HG03045 (cell line): Measurements from ENCODE around the gene CCDC186.

Experiments used
- ATAC-seq: cut with Tn5 transposase; IDR thresholded peaks from one replicate; pipeline ENCODE4 v1.9.1; 2021; ENCODE audit warnings: mild to moderate bottlenecking, moderate library complexity; ENCODE audit not compliant: unreplicated experiment

CCDC186 gene

DNA sequence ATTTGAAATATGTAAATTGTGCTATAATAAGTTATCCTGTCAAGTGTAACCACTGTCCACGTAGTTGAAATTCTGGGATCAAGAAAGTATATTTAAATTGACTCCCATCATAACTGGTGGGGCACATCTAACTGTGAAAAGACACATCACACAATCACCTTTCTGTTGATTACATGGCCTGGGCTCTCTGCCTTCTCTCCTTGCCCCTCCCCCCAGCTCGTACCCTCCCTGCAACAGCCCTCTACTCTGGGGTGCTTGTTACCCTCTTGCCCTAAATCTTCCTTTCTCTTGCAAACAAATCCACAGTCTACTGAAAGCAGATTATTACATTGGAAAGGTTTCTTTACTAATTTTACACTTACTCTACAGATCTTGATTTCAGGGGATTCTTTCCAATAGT is 56.3 kb downstream of the CCDC186 start:
- no peak for ATAC-seq

GRCh38 chr10:114115661-114116445 is 58.1 kb downstream of the CCDC186 start:
- ATAC-seq = no peak

- no peak for ATAC-seq
These were observed 63.6 kb downstream of the CCDC186 start for GRCh38 chr10:114110174-114110972.

GRCh38 chr10:114103284-114103683 is 70.7 kb downstream of the CCDC186 start:
- ATAC-seq = no peak

GRCh38 chr10:114102256-114102655 is 71.7 kb downstream of the CCDC186 start:
- no peak for ATAC-seq

GRCh38 chr10:114100848-114101741 is 72.9 kb downstream of the CCDC186 start:
- ATAC-seq = no peak

DNA sequence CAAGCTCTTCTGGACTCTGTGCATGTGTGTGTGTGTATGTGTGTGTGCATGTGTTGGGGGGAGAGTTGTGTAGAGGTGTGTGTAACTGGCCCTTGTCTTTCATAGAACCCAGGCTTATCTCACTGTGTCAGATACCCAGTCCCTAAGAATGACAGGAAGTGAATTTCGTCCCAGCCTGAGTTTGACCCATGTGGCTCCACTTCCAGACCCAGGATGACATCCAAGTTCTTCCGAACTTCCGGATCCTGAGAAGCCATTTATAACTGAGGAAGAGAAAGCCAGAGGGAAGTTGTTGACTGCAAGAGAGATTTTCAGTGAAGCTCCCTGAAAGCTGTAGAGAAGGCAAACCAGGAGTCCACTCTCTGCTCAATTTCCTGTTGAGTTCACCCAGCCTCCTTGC is 77.1 kb downstream of the CCDC186 start:
- ATAC-seq = no peak

DNA sequence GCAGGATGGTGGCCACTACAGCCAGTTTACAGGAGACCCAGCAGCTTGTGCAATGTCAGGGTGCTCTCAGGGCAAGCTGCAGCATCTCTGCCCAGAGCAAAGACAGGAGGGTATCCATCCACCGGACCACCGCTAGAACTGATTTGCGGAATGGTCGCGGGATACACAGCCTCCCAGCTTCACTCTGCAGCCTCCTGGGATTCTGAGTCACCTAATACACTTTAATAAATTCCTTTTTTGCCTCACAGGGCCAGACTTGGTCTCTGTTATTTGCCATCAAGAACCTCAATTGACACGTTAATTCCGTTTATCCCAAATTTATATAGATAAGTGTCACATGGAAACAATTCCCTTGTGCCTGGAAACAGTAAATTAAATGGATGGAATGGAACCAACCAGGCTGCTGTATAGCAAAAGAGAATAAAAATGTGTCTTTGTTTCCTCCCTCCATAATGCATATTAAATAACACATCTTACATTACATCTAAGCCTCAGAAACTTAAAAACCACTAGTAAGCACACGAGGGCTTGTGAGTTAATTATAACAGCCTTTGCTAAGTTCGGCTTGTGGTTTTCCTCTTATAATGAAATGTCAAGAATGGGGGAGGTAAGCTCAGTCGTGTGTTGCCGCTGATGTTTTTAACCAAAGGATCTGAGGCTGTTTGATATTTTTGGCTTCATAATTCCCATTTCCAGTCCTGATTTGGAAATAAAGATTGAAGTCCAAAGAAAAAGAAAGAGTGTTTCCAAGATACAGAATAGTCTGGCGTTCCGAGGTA is 78.3 kb downstream of the CCDC186 start:
- no peak for ATAC-seq

- peak; percentile 55 for ATAC-seq
These were observed 79.2 kb downstream of the CCDC186 start for GRCh38 chr10:114094795-114095194.

- no peak for ATAC-seq
These were observed 86.3 kb downstream of the CCDC186 start for GRCh38 chr10:114087655-114088054.

- ATAC-seq = no peak
These were observed 86.7 kb downstream of the CCDC186 start for GRCh38 chr10:114087255-114087654.

GRCh38 chr10:114084215-114084614 is 89.8 kb downstream of the CCDC186 start:
- no peak for ATAC-seq

DNA sequence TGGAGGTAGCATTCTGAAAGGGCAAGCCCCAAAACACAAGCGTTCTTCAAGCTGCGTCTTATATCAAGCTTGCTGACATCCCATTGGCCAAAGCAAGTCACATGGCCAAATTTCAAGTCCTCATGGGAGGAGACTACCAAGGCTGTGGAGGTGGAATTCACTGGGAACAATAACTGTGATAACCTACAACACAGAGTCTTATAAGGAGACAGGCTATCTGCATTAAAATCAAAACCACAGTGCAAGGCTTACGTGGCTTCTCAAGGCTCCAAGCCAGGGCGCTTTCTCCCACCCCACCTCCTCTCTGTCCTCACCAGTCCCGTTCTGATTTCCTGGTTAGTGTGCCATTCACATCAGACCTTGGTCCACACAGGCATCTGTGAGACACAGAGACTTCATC is 91.0 kb downstream of the CCDC186 start:
- ATAC-seq = no peak

DNA sequence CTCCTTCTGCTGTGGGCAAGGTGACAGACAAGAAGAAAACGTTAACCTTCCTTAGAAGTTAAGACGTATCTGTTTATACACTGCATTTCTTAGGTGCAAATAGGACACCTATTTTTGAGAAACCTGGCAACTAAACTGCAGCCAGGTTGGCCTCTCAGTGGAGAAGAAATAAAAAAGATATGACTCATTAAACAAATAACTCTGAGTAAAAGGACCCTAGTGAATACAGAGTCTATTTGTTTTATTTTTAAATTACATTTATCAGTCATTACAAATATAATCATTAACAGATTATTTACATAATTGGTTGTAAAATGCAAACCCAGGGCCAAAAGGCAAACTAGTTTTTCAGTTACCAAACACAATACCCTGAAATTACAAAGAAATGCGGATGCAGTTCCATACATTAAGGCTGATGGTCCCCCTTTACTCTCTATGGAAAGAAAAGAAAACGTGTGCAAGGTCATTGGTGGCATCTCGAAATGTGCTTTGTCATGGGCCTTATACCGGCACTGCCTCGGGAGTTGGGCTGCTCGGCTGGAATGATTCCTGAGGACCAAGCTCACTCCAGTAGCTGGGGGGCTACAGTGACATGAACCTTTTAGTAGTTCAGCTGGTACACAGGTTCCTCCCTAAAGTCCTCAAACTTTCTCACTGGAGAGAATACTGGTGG is 92.0 kb downstream of the CCDC186 start:
- no peak for ATAC-seq

- no peak for ATAC-seq
These were observed 94.6 kb downstream of the CCDC186 start for GRCh38 chr10:114079421-114079820.

DNA sequence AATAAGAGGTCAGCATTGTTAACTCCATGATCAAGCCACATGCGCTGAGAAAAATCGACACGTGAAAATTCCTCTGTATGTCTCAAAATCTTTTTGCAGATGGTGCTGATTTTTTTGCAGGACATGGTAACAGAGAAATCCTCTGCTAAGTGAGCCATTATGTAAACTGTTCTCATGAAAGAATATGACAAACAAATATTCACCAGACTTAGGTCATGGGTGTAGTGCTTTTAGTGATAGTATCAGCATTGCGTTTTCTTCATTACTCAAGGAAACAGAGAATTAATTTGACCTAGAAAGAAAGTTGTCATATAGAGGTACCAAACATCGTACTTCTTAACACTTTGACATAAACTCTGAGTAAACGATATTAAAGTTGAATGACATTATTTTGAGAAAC is 95.7 kb downstream of the CCDC186 start:
- no peak for ATAC-seq

GRCh38 chr10:114077815-114078219 is 96.2 kb downstream of the CCDC186 start:
- ATAC-seq = no peak

GRCh38 chr10:114077347-114077746 is 96.7 kb downstream of the CCDC186 start:
- no peak for ATAC-seq

DNA sequence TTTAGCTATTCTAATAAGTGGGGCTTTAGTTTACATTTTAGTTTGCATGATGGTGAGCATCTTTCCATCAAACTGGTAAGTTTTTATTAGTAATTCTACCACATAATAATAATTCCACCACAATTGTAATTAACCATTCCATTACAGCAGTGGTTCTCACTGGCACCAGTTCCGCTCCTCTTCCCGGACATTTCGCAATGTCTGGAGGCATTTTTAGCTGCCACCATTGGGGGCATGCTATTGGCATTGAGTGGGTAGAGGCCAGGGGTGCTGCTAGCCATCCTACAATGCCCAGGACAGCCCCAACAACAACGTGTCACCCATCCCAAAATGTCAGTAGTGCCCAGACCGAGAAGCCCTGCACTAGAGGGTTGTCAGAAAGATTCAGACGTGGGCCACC is 98.9 kb downstream of the CCDC186 start:
- no peak for ATAC-seq
